Progenitor cell of endocrine pancreas (in vitro differentiated cells): ENCODE measurements around the gene RALGPS1. TPM values are rescaled to one million over a fixed set of nuclear protein-coding genes. Genes with fewer than 3 reads are reported as not detected.

ENCODE experiments used
- DNase-seq: peaks from one replicate; pipeline ENCODE4 v3.0.0; 2021; ENCODE audit warnings: low spot score; ENCODE audit not compliant: unreplicated experiment
- H3K27ac Mint-ChIP-seq: 2 replicates; pipeline ENCODE4 v1.8.0; 2021; ENCODE audit warnings: mild to moderate bottlenecking, moderate library complexity, mixed read lengths
- H3K27me3 Mint-ChIP-seq: 2 replicates; pipeline ENCODE4 v1.8.0; 2021; ENCODE audit warnings: mixed read lengths
- H3K36me3 Mint-ChIP-seq: 2 replicates; pipeline ENCODE4 v1.8.0; 2022; ENCODE audit warnings: mixed read lengths; ENCODE audit not compliant: insufficient read depth
- H3K4me1 Mint-ChIP-seq: 2 replicates; pipeline ENCODE4 v1.8.0; 2021; ENCODE audit warnings: low read depth, mixed read lengths
- H3K4me3 Mint-ChIP-seq: 2 replicates; pipeline ENCODE4 v1.8.0; 2021; ENCODE audit warnings: low read depth, mild to moderate bottlenecking, moderate library complexity, mixed read lengths
- H3K9me3 Mint-ChIP-seq: 2 replicates; pipeline ENCODE4 v1.8.0; 2021; ENCODE audit warnings: low read depth, mixed read lengths
- CTCF ChIP-seq: fragments of 200-600 bp; sonication (generic); IDR thresholded peaks from one replicate; pipeline ENCODE4 v1.5.0; 2021; ENCODE audit warnings: antibody characterized with exemption, mild to moderate bottlenecking; ENCODE audit not compliant: unreplicated experiment
- total RNA-seq: library from RNA; stranded (reverse); gene quantifications from 2 replicates; pipeline ENCODE4 v1.2.1, GENCODE V29; 2021

The RALGPS1 gene
- total RNA-seq, 1 donor from 2014 or later, result 39.2 TPM

- no peak overlapping the region for H3K27ac Mint-ChIP-seq
- DNase-seq, result no peak
These were observed 166.9 kb downstream of the RALGPS1 start for GRCh38 chr9:127081250-127082185.

GRCh38 chr9:127083138-127083980 lies 168.8 kb downstream of the RALGPS1 start:
- H3K4me3 Mint-ChIP-seq, result no peak overlapping the region
- no peaks in the 10 kb centered on the region for H3K9me3 Mint-ChIP-seq
- no peak for DNase-seq
- H3K27me3 Mint-ChIP-seq, result peaks cover 4% of the 10 kb centered on the region
- peaks cover 9% of the 10 kb centered on the region for H3K36me3 Mint-ChIP-seq
- no peaks in the 10 kb centered on the region for H3K4me1 Mint-ChIP-seq
- H3K27ac Mint-ChIP-seq, result no peak overlapping the region
- no peak for TF ChIP-seq CTCF

More at GRCh38 chr9:127081250-127082185, 166.9 kb downstream of the RALGPS1 start:
- Mint-ChIP-seq H3K27me3 (peaks cover 18% of the 10 kb centered on the region), H3K4me1 (peaks cover 4% of the 10 kb centered on the region), H3K9me3 (no peaks in the 10 kb centered on the region), H3K36me3 (peaks cover 14% of the 10 kb centered on the region), H3K4me3 (no peak overlapping the region)
- TF ChIP-seq CTCF, result no peak

GRCh38 chr9:127084076-127085039 lies 169.8 kb downstream of the RALGPS1 start:
- no peak overlapping the region for H3K27ac Mint-ChIP-seq

GRCh38 chr9:127085186-127085585 lies 170.6 kb downstream of the RALGPS1 start:
- no peak overlapping the region for H3K4me3 Mint-ChIP-seq
- DNase-seq, result no peak
- H3K27me3 Mint-ChIP-seq, result no peaks in the 10 kb centered on the region
- TF ChIP-seq CTCF, result no peak
- H3K9me3 Mint-ChIP-seq, result no peaks in the 10 kb centered on the region
- H3K4me1 Mint-ChIP-seq, result no peaks in the 10 kb centered on the region
- H3K36me3 Mint-ChIP-seq, result peaks cover 5% of the 10 kb centered on the region
- no peak overlapping the region for H3K27ac Mint-ChIP-seq

More at GRCh38 chr9:127084076-127085039, 169.8 kb downstream of the RALGPS1 start:
- Mint-ChIP-seq H3K27me3 (no peaks in the 10 kb centered on the region), H3K9me3 (no peaks in the 10 kb centered on the region), H3K36me3 (peaks cover 9% of the 10 kb centered on the region), H3K4me1 (no peaks in the 10 kb centered on the region), H3K4me3 (no peak overlapping the region)
- no peak for TF ChIP-seq CTCF
- DNase-seq, result no peak
